Measurements from ENCODE around the gene DCUN1D2.

DNA sequence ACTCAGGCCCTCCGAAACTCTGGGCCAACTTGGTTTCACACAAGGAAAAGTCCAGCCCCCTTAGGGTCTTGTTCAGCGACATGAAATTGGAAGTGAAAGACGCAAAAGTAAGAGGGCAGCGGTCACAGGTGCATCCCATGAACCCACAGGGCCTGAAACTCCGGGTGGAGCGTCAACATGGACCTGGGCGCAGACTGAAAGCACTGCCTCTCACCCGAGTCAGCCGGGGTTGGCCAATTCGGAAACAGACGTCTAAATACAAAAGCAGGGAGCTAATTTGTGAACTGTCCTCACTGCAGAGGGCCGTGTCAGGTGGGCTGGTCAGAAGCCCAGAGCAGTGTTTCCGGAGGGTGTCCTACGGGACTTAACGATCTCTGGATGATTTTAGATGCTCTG, 63.9 kb downstream of the DCUN1D2 start:
- TF ChIP-seq, protein P1, sequence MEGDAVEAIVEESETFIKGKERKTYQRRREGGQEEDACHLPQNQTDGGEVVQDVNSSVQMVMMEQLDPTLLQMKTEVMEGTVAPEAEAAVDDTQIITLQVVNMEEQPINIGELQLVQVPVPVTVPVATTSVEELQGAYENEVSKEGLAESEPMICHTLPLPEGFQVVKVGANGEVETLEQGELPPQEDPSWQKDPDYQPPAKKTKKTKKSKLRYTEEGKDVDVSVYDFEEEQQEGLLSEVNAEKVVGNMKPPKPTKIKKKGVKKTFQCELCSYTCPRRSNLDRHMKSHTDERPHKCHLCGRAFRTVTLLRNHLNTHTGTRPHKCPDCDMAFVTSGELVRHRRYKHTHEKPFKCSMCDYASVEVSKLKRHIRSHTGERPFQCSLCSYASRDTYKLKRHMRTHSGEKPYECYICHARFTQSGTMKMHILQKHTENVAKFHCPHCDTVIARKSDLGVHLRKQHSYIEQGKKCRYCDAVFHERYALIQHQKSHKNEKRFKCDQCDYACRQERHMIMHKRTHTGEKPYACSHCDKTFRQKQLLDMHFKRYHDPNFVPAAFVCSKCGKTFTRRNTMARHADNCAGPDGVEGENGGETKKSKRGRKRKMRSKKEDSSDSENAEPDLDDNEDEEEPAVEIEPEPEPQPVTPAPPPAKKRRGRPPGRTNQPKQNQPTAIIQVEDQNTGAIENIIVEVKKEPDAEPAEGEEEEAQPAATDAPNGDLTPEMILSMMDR (IDR thresholded peaks at IDR 0.05; ENCODE audit: low read depth, low read length, poor library complexity, severe bottlenecking) = no peak
- no peak for TF ChIP-seq EZH2phosphoT487 (IDR thresholded peaks at IDR 0.05; ENCODE audit: borderline replicate concordance, low read length)
